IMR-90 (cell line): ENCODE results near the gene AGBL1. TPM values are rescaled to one million over a fixed set of nuclear protein-coding genes. Genes with fewer than 3 reads are reported as not detected.

Source experiments
- ATAC-seq: fragments of 200-7000 bp; cut with Tn5 transposase; 2 replicates; pipeline ENCODE4 v1.9.1; 2020; ENCODE audit warnings: low read depth, mild to moderate bottlenecking, moderate library complexity
- BruUV-seq: library from RNA; stranded (reverse); fragments of 400-500 nt; replicated peaks from 2 replicates; lab custom pipeline; 2021; lab: Mats Ljungman, UMichigan
- CTCF ChIA-PET: fragments of 300-600 bp; formaldehyde crosslinking; extraction: SDS; loops from one replicate; lab custom pipeline; 2021; ENCODE audit warnings: antibody characterized with exemption; lab: Yijun Ruan, JAX
- POLR2A ChIA-PET: fragments of 300-600 bp; sonication (Branson Sonifier 250); formaldehyde crosslinking; loops from one replicate; lab custom pipeline; 2022; ENCODE audit warnings: antibody characterized with exemption; ENCODE audit not compliant: unreplicated experiment; lab: Charles Lee
- DNase-seq: peaks from one replicate; pipeline ENCODE4 v3.0.0; 2013
- H2AFZ ChIP-seq: replicated peaks from 2 replicates; pipeline ENCODE3; 2013; ENCODE audit warnings: low read length, mild to moderate bottlenecking; ENCODE audit not compliant: poor library complexity
- H2AK5ac ChIP-seq: 2 replicates; pipeline ENCODE4 v1.6.1; 2013; ENCODE audit warnings: low read depth, low read length, inconsistent platforms
- H2AK9ac ChIP-seq: replicated peaks from 2 replicates; pipeline ENCODE3; 2013; ENCODE audit warnings: mild to moderate bottlenecking, low read depth, low read length, moderate library complexity; ENCODE audit not compliant: poor library complexity
- H2BK120ac ChIP-seq: 2 replicates; pipeline ENCODE4 v1.6.1; 2013; ENCODE audit warnings: low read depth, low read length, inconsistent platforms
- H2BK15ac ChIP-seq: 3 replicates; pipeline ENCODE4 v1.6.1; 2013; ENCODE audit warnings: low read depth, low read length, inconsistent platforms
- H2BK20ac ChIP-seq: 2 replicates; pipeline ENCODE4 v1.6.1; 2013; ENCODE audit warnings: low read depth, mild to moderate bottlenecking, inconsistent platforms, low read length, moderate library complexity
- H2BK5ac ChIP-seq: 2 replicates; pipeline ENCODE4 v1.6.1; 2013; ENCODE audit warnings: mild to moderate bottlenecking, low read depth, low read length, inconsistent platforms; ENCODE audit not compliant: poor library complexity, severe bottlenecking
- H3K14ac ChIP-seq: replicated peaks from 2 replicates; pipeline ENCODE4 v1.6.1; 2013; ENCODE audit warnings: low read depth, low read length, inconsistent platforms
- H3K18ac ChIP-seq: 2 replicates; pipeline ENCODE4 v1.6.1; 2013; ENCODE audit warnings: low read depth, low read length, control low read depth
- H3K23ac ChIP-seq: 2 replicates; pipeline ENCODE4 v1.6.1; 2013; ENCODE audit warnings: low read depth, low read length, inconsistent platforms
- H3K27ac ChIP-seq: 2 replicates; pipeline ENCODE4 v1.5.1; 2013; ENCODE audit warnings: mild to moderate bottlenecking, control low read depth, low read length; ENCODE audit not compliant: insufficient read depth
- H3K27me3 ChIP-seq: 2 replicates; pipeline ENCODE4 v1.6.1; 2013; ENCODE audit warnings: low read length; ENCODE audit not compliant: control insufficient read depth, insufficient read depth
- H3K36me3 ChIP-seq: 2 replicates; pipeline ENCODE4 v1.6.1; 2013; ENCODE audit warnings: low read length, mixed read lengths; ENCODE audit not compliant: control insufficient read depth, insufficient read depth
- H3K4ac ChIP-seq: 2 replicates; pipeline ENCODE4 v1.6.1; 2013; ENCODE audit warnings: low read depth, low read length, inconsistent platforms
- H3K4me1 ChIP-seq: 2 replicates; pipeline ENCODE4 v1.6.1; 2013; ENCODE audit warnings: low read length, mixed read lengths; ENCODE audit not compliant: control insufficient read depth, insufficient read depth
- H3K4me2 ChIP-seq: 2 replicates; pipeline ENCODE4 v1.6.1; 2013; ENCODE audit warnings: low read depth, mild to moderate bottlenecking, control low read depth, low read length, moderate library complexity
- H3K4me3 ChIP-seq: 2 replicates; pipeline ENCODE4 v1.5.1; 2013; ENCODE audit warnings: low read depth, mild to moderate bottlenecking, control low read depth, low read length, moderate library complexity; ENCODE audit not compliant: insufficient read depth
- H3K56ac ChIP-seq: 2 replicates; pipeline ENCODE4 v1.6.1; 2013; ENCODE audit warnings: low read length, inconsistent platforms; ENCODE audit not compliant: insufficient read depth; ENCODE audit errors: extremely low read depth
- H3K79me1 ChIP-seq, 2 experiments: 2 replicates each; pipeline ENCODE4 v1.6.1; 2013; ENCODE audit warnings: low read length in 2 of 2, inconsistent platforms in 1 of 2, low read depth in 1 of 2
- H3K9ac ChIP-seq: 2 replicates; pipeline ENCODE4 v1.6.1; 2013; ENCODE audit warnings: low read depth, low read length, control low read depth
- H3K9me1 ChIP-seq: 2 replicates; pipeline ENCODE4 v1.6.1; 2013; ENCODE audit warnings: low read length, inconsistent platforms; ENCODE audit not compliant: insufficient read depth
- H3K9me3 ChIP-seq: 2 replicates; pipeline ENCODE4 v1.6.1; 2013; ENCODE audit warnings: low read length; ENCODE audit not compliant: control insufficient read depth, insufficient read depth
- H4K20me1 ChIP-seq: 2 replicates; pipeline ENCODE4 v1.6.1; 2013; ENCODE audit warnings: low read length, inconsistent platforms; ENCODE audit not compliant: insufficient read depth
- H4K5ac ChIP-seq: 2 replicates; pipeline ENCODE4 v1.6.1; 2013; ENCODE audit warnings: mild to moderate bottlenecking, low read depth, low read length, control low read depth
- H4K8ac ChIP-seq, 2 experiments: 2 replicates each; pipeline ENCODE4 v1.6.1; 2013; ENCODE audit warnings: low read depth in 2 of 2, low read length in 2 of 2, control low read depth in 1 of 2, inconsistent platforms in 1 of 2
- H4K91ac ChIP-seq: 2 replicates; pipeline ENCODE4 v1.6.1; 2013; ENCODE audit warnings: low read depth, low read length, inconsistent platforms; ENCODE audit not compliant: insufficient read depth
- BHLHE40 ChIP-seq: fragments of 150-350 bp; IDR thresholded peaks from 2 replicates; pipeline ENCODE4 v1.6.1; 2016; ENCODE audit warnings: mild to moderate bottlenecking, low read depth, low read length
- CEBPB ChIP-seq: IDR thresholded peaks from 2 replicates; pipeline ENCODE4 v1.6.1; 2012; ENCODE audit warnings: low read depth, low read length, improper control_type of control experiment
- CHD1 ChIP-seq: IDR thresholded peaks from 2 replicates; pipeline ENCODE4 v1.6.1; 2012; ENCODE audit warnings: low read depth, low read length, improper control_type of control experiment
- CTCF ChIP-seq: conservative IDR thresholded peaks from 2 replicates; pipeline ENCODE4 v1.5.1; 2012; ENCODE audit warnings: mild to moderate bottlenecking, low read depth, low read length, improper control_type of control experiment
- FOS ChIP-seq: fragments of 150-350 bp; IDR thresholded peaks from 2 replicates; pipeline ENCODE4 v1.6.1; 2016; ENCODE audit warnings: low read depth, low read length
- MAZ ChIP-seq: IDR thresholded peaks from 2 replicates; pipeline ENCODE4 v1.6.1; 2012; ENCODE audit warnings: low read depth, mild to moderate bottlenecking, low read length, improper control_type of control experiment, moderate library complexity, borderline replicate concordance
- NFE2L2 ChIP-seq: fragments of 150-350 bp; IDR thresholded peaks from 2 replicates; pipeline ENCODE4 v1.6.1; 2016; ENCODE audit warnings: low read depth, mild to moderate bottlenecking, low read length
- POLR2A ChIP-seq: IDR thresholded peaks from 2 replicates; pipeline ENCODE4 v1.6.1; 2012; ENCODE audit warnings: mild to moderate bottlenecking, low read depth, low read length
- WGBS, 2 experiments: methylation state at CpG; one replicate each; pipeline versions ENCODE4 v1.1.5 to v1.1.7; 2013; ENCODE audit warnings: missing lambda C conversion rate in 2 of 2; ENCODE audit not compliant: insufficient read length in 1 of 2; ENCODE audit errors: extremely low coverage in 2 of 2; 5-methylcytosine and 5-hydroxymethylcytosine counted together
- dilution Hi-C: fragments of 300-500 bp; cut with HindIII; formaldehyde crosslinking; loops from one replicate; pipeline ENCODE4 v1.14.3; 2018; ENCODE audit warnings: low sequenced_read_pairs; ENCODE audit not compliant: unreplicated experiment
- in situ Hi-C: fragments of 300-500 bp; cut with MboI; formaldehyde crosslinking; loops from 3 replicates; pipeline ENCODE4 v1.14.3; 2019; ENCODE audit warnings: low sequenced_read_pairs, inconsistent platforms, mixed read lengths
- intact Hi-C: fragments of 100-400 bp; cut with micrococcal nuclease; formaldehyde crosslinking; loops from 2 replicates; pipeline ENCODE4 v1.10.0; 2022
- polyA plus RNA-seq, 3 experiments: library from polyadenylated mRNA; depleted of rRNA; stranded (reverse); fragments of >200 nt; gene quantifications; 2 replicates each; pipeline ENCODE4 v1.2.3, GENCODE V29; 2012; ENCODE audit warnings: low replicate concordance in 1 of 3
- total RNA-seq: library from RNA; depleted of rRNA; stranded (reverse); fragments of >200 nt; gene quantifications from 2 replicates; pipeline ENCODE4 v1.2.3, GENCODE V29; 2012
- TF ChIP-seq, protein P1 (sequence below): fragments of 150-350 bp; IDR thresholded peaks from 2 replicates; pipeline ENCODE4 v1.6.1; 2017; ENCODE audit warnings: mild to moderate bottlenecking, antibody characterized with exemption, low read length, low read depth
- TF ChIP-seq, protein P2 (sequence below): fragments of 150-350 bp; IDR thresholded peaks from 2 replicates; pipeline ENCODE4 v1.6.1; 2016; ENCODE audit warnings: low read depth, mild to moderate bottlenecking, low read length, moderate library complexity, borderline replicate concordance

The AGBL1 gene
- total and polyA plus RNA-seq, 2 of the 4 experiments (the other 2 are of a cell fraction): not detected

DNA sequence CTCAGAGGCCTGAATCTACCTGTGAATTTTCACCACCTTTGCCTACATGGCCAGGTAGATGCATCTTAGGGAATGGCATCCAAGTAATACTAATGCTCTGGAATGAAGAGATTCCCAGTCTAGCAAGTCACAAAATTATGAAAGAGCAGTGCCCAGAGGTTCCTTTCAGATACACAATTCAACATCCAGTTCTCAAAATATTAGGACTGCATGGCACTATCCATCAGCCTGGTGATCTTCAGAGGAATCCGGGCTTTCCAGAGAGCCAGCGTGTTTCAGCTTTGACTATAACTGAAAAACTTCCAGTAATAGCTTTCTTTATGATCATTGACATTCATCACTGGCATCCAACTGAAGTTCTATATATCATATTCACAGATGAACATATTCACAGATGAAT, 849.8 kb downstream of the AGBL1 start:
- no peaks in the 10 kb centered on the region for H3K27me3 ChIP-seq
- H2AK9ac ChIP-seq: no peak overlapping the region
- H4K91ac ChIP-seq: no peak overlapping the region
- no peak overlapping the region for H3K9ac ChIP-seq
- H3K4me3 ChIP-seq: no peak overlapping the region
- H2BK5ac ChIP-seq: no peak overlapping the region
- H3K9me1 ChIP-seq: no peaks in the 10 kb centered on the region
- DNase-seq (no peak), ATAC-seq (no peak)
- no peak overlapping the region for H3K4me2 ChIP-seq
- H3K14ac ChIP-seq: no peak overlapping the region
- BruUV-seq: no TSS peak
- H3K23ac ChIP-seq: no peak overlapping the region
- H3K4ac ChIP-seq: no peak overlapping the region
- no peak overlapping the region for H3K18ac ChIP-seq
- CTCF ChIA-PET: no interaction called here
- no peak overlapping the region for H2AK5ac ChIP-seq
- no peak overlapping the region for H4K5ac ChIP-seq
- no peaks in the 10 kb centered on the region for H3K79me1 ChIP-seq
- no peaks in the 10 kb centered on the region for H3K4me1 ChIP-seq
- peaks cover 9% of the 10 kb centered on the region for H3K9me3 ChIP-seq
- WGBS, 2 experiments: no CpG with 5 or more reads among the region's 2 CpGs
- no peak overlapping the region for H3K27ac ChIP-seq
- no peak overlapping the region for H2BK20ac ChIP-seq
- H2BK120ac ChIP-seq: no peak overlapping the region
- no peak overlapping the region for H2AFZ ChIP-seq
- intact Hi-C loops (no loop called here), dilution Hi-C loops (no loop called here), in situ Hi-C loops (no loop called here)
- no peak overlapping the region for H4K8ac ChIP-seq
- H2BK15ac ChIP-seq: no peak overlapping the region
- POLR2A ChIA-PET: no interaction called here
- H4K20me1 ChIP-seq: no peaks in the 10 kb centered on the region
- no peaks in the 10 kb centered on the region for H3K36me3 ChIP-seq
- TF ChIP-seq CTCF (no peak), NFE2L2 (no peak), CEBPB (no peak), MAZ (no peak), FOS (no peak), POLR2A (no peak), BHLHE40 (no peak), CHD1 (no peak)
- TF ChIP-seq, protein P1, sequence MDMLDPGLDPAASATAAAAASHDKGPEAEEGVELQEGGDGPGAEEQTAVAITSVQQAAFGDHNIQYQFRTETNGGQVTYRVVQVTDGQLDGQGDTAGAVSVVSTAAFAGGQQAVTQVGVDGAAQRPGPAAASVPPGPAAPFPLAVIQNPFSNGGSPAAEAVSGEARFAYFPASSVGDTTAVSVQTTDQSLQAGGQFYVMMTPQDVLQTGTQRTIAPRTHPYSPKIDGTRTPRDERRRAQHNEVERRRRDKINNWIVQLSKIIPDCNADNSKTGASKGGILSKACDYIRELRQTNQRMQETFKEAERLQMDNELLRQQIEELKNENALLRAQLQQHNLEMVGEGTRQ: no peak
- TF ChIP-seq, protein P2, sequence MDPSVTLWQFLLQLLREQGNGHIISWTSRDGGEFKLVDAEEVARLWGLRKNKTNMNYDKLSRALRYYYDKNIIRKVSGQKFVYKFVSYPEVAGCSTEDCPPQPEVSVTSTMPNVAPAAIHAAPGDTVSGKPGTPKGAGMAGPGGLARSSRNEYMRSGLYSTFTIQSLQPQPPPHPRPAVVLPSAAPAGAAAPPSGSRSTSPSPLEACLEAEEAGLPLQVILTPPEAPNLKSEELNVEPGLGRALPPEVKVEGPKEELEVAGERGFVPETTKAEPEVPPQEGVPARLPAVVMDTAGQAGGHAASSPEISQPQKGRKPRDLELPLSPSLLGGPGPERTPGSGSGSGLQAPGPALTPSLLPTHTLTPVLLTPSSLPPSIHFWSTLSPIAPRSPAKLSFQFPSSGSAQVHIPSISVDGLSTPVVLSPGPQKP: no peak
- no peak overlapping the region for H3K56ac ChIP-seq
